Stimulated activated CD4-positive, alpha-beta T cell treated with anti-CD3 and anti-CD28 coated beads, Interleukin-15, amount 100 ng/mL, for 48 hours (primary cell): ENCODE results near the gene SLC2A8.

ENCODE experiments used
- DNase-seq, 2 donors: peaks; one replicate each; pipeline ENCODE4 v3.0.0-alpha.2; 2020; ENCODE audit warnings: low read depth in 2 of 2

The SLC2A8 gene

DNA sequence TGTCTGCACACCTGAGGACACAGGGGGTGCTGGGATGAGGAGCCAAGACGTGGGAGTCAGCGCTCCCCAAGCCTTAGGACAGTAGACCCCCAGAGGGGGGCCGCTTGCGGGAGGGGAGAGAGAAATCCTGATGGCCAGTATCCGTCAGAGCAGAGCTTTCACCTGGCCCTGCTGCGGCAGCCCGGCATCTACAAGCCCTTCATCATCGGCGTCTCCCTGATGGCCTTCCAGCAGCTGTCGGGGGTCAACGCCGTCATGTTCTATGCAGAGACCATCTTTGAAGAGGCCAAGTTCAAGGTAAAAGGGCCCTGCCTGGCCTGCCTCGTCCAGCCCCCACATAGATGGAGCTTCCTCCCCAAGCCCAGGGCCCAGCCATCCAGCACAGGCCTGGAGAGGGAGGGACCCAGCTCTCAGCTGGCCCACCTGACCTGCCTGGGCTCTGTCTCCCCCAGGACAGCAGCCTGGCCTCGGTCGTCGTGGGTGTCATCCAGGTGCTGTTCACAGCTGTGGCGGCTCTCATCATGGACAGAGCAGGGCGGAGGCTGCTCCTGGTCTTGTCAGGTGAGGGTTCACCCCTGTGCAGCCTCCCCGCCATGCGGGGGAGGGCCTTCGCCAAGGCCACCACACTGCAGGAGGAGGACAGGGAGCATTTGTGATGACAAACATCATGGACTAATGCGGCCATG, 6.7 kb downstream of the SLC2A8 start:
- no peak for DNase-seq

DNA sequence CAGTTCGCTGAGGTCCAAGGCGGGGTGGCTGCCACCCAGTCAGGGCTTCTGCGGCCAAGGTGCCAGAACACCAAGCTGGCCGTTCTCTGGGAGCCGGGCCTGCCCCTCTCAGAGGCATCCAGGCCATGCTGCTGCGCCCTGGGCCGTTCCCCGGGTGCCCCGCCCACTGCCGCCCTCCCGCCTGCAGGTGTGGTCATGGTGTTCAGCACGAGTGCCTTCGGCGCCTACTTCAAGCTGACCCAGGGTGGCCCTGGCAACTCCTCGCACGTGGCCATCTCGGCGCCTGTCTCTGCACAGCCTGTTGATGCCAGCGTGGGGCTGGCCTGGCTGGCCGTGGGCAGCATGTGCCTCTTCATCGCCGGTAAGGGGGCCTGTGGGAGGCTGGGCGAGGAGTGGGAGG, 7.7 kb downstream of the SLC2A8 start:
- no peak for DNase-seq

DNA sequence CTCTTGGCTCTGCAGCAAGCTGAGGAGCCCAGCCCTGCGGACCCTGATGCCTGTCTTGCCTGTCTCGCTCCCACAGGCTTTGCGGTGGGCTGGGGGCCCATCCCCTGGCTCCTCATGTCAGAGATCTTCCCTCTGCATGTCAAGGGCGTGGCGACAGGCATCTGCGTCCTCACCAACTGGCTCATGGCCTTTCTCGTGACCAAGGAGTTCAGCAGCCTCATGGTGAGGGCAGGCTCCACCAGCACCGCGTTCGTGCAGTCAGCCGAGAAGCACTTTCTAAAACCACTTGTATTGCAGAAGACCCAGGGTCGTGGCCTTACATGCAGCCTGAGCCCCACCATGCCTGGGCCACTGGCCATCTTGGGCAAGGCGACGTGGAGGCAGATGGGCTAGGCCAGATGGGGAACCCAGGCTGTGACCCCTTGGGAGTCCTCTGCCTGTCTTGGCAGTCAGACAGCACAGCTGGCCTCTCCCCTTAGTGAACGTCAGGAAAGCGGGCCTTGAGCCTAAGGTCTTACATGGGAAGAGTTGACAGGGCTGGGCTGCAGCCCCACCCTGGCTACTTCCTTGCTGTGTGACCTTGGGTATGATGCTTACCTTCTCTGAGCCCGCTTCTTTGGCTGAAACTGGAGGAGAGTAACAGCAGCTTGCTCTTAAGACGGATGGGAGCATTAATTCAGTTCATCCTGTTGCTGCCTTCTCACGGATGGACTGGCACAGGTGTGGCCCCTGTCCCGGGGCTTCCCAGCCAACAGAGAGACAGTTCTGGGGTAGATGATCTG, 8.6 kb downstream of the SLC2A8 start:
- no peak for DNase-seq

DNA sequence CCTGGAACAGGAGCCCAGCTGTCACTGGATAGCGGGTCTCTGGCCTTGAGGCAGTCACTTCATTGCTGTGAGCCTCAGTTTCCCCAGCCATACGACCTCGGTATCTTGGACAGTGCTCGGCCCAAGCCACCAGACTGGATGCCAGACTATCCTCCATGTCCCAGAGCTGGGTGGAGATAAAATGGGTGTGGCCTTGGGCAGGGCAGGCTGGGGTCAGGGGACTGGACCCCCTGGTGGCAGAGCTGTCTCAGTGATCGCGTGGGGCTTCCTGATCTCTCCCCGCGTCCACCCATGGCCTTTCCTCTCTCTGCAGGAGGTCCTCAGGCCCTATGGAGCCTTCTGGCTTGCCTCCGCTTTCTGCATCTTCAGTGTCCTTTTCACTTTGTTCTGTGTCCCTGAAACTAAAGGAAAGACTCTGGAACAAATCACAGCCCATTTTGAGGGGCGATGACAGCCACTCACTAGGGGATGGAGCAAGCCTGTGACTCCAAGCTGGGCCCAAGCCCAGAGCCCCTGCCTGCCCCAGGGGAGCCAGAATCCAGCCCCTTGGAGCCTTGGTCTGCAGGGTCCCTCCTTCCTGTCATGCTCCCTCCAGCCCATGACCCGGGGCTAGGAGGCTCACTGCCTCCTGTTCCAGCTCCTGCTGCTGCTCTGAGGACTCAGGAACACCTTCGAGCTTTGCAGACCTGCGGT, 10.0 kb downstream of the SLC2A8 start:
- DNase-seq: no peak

DNA sequence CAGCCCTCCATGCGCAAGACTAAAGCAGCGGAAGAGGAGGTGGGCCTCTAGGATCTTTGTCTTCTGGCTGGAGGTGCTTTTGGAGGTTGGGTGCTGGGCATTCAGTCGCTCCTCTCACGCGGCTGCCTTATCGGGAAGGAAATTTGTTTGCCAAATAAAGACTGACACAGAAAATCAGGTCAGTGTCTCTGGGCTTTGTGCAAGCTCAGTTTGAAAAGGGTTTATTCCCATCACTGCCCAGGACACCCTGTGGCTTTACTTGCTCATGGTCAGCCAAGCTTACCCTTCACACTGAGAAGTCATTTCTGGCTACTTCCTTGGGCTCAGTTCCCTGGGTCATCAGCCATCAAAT, 10.5 kb downstream of the SLC2A8 start:
- no peak for DNase-seq

DNA sequence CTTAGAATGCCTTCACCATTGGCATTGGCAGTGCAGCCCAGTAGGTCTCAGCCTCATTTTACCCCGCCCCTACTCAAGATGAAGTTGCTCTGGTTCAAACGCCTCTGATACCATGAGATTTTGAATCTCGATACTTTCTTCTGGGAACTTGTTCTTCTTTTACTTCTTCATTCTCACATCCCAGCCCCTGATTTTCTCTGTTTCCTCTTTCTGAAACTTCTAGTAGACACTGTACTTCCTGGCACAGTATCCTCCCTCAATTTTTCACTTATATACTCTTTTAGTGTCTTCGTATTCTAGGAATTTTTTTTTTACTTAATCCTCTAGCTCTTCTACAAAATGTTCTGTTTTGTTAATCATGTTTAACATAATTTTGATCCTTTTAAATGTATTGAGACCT, 14.2 kb downstream of the SLC2A8 start:
- DNase-seq: no peak

DNA sequence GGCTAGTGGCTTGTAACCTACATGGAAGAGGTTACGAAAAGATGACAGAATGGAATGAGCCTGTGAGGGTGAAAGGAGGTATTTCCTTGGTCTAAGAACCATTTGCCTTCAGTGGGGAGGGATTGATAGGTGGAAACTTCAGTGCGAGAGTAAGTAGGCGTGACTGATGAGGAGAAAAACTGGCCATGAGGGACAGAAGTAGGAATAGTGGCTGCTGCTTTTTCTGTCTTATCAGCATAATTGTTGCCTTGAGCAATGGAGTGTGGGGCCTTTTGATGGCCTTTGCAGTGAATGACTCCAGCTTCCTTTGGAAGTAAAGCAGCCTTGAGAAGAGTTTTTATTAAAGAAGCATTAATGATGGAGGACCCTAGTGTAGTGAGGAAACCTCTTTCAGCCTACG, 18.2 kb downstream of the SLC2A8 start:
- no peak for DNase-seq

DNA sequence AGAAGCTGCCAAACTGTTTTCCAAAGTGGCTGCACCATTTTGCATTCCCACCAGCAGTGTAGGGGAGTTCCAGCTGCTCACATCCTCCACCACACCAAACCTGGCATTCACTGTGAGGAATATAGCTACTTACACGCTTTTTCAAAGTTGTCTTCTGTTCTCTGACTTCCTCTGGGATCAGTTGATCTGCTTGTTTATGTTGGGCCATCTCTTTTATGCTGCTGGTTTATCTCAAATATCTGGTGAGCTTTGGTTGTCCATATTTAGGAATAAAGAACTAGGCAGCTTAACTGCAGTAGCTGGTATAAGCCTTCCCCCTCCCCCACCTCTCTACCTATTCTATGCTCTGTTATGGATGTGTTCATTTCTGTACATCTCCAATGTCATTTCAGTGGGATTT, 18.7 kb downstream of the SLC2A8 start:
- no peak for DNase-seq

DNA sequence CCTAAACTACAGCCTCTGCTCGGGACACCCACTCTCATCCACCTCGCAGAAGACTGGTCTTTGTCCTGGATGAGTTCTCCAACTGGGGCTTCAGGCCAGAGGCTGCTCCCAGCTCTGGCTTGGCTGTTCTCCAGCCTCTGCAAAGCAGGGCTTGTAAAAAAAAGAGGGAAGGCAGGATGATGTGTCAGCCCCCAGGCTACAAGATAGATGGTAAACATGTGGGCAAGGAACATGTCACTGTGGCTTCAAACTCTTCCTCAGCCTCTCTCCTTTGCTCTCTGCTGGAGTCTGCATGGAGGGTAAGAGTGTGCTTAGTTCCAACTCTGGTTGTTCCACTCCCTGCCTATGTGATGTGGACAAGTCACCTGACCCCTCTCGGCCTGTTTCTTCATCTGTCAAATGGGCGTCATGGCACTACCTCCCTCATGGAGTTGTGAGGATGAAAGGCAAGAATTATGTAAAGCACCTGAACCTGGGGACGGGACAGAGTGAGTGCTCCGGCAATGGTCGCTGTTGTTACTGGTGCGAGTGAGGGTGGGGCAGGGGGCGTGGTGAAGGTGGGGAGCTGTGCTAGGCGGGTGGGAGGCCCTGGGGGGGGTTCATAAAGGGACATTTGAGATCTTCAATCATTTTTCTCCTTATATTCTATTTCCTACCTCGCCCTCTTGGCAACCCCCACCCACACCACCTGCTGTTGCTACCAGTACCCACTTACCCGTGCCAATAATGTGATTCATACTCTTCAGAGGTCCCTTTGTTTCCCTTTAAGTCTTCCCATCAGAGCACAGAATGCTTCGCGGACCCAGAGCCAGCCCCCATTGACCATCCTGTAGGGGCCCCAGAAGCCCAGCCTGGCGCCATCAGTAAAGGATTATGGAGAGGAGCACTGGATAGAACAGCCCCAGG, 20.4 kb downstream of the SLC2A8 start:
- no peak for DNase-seq

DNA sequence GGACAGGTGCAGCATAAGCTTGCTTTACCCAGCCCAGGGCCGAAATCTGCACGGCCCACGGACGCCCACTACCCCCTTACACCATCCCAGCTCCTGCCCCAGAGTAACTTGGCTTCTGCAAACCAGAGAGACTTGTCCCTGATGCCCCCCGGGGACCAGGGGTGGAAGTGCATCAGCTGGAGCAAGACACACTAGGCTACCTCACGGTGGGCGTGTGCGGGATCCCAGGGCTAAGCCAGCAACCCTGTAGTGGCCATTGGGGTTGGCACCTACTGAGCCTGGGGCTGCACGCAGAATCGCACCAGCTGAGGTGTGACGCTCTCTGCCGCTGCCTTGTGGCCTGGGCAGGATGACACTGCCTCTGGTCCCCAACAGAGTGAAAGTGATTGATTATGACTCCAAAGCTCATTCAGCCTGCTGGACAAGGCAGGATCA, 21.1 kb downstream of the SLC2A8 start:
- DNase-seq: peak in 1 of 2 donors; percentile 22

DNA sequence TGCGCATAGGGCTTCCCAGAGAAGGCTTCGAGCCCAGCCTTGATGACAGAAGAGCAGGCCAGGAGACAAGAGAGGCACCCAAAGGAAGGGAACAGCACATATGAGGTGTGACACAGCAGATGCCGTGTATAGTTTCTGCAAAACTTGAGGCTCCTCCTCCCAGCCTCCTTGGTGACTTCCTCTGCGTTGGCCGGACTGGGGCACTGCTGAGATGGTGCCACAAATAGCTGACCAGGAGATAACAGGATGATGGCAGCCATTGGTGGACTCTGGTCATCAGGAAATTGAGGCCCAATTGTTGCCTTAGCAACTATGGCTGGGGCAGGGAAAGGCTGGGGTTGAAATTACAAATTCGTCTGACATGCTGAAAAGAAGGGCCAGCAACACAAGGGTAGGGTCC, 22.4 kb downstream of the SLC2A8 start:
- no peak for DNase-seq

DNA sequence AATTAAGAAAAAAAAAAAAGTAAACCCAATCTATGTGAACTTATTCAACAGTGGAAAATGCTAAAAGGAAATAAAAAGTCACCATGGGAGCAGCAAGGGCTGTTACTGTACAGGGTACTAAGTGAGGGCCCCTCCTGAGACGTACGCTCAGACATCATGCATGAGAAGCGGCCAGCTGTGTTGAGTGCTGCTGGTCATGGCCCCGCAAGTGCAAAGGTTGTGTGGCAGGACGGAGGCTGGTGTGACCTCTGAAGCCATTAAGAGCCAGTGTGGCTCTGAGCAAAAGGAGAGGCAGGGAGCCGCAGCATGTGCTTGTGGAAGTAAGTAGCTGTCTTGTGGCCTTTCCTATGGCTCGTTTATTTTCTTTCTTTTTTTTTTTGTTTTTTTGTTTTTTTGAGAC, 24.1 kb downstream of the SLC2A8 start:
- no peak for DNase-seq

DNA sequence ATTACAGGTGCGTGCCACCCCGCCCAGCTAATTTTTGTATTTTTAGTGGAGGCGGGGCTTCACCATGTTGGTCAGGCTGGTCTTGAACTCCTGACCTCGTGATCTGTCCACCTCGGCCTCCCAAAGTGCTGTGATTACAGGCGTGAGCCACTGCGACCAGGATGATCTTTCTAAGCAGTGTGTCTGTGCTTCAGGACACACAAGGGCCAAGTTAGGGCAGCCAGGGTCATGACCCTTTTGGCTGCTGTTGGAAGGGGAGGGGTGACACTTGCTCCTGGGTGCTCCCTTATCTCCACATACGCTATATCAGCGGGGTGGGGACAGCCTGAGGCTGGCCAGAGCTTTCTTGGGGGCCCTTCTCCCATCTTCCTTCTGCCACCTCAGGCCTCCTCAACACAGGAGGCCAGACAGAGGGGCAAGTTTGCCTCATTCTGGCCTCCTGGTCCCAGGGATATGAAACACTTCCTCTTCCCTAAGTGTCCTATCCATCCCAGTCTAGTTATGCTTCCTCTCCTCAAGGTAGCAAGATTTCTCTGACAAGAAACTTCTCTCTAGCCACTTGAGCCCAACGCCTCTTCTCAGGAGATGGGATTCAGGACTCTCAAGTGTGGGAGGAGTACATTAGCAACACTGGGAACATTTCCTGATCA, 25.3 kb downstream of the SLC2A8 start:
- DNase-seq: no peak

DNA sequence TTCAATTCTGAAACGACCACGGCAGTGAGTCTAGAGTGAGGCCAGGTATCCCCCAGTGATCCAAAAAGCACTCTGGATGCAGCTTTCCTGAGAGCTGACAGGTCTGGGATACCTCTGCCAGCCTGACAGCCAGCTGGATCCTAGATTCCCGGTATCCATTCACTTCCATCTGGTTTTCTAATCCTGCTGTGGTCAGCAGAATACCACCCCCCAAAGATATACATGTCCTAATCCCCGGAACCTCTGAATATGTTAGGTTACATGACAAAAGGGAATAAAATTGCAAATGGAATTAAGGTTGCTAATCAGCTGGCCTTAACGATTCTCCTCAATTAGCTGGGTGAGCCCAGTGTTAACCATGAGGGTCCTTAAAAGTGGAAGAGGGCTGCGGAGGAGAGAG, 25.8 kb downstream of the SLC2A8 start:
- DNase-seq: no peak

DNA sequence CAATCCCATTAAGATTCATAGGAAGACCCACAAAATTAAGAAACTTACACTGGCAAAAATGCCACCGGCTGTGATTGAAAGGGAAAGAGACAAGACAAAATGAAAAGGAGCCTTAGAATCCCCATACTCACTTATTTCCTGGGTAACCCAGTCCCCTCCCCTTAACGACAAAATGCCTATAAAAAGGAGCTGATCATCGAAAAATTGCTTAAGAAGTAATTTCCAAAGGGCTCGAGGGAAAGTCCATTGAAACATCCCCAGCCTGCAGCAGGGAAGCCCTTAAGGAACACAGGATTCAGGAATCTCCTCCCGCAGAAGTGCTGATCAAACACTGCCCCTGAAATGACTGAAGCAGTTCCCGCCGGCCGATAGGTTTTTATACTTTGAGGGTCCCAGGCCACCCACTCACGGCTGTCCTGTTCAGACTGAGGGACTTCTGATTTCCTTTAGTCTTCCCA, 26.5 kb downstream of the SLC2A8 start:
- DNase-seq: no peak

DNA sequence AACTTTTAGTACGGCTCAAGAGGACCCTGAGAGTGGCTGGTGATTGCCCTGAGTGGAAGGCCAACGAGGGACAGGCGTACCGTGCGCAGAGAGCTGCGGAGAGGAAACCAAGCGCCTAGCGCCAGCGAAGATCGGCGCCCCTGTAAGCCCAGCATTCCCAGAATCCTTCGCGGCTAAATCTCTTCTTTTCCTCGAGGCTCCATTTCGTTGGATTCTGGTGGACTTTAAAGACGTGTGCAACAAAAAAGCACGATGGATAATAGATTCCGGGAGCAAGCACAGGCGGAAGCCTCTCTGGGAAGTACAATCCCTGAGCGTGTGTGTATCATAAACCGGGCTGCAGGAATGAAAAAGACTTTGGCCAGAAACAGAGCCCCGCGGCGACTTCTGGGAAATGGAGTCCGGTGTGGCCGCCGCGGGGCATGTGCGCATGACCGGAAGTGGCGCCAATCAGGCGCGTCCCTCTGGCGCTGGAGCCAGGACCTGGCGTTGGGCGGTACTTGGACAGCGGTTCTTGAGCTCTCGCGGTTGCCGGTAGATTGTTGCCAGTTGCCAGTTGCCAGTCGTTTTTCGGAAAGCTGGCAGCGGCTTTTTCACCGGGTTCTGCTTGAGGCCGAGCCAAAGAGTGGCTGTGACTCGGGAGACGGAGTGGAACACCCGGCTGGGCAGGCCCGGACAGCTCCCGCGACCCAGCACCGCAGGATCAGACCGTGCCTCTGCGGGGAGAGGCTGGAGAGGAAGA, 27.1 kb downstream of the SLC2A8 start, which contains the start of gene ZNF79:
Gene ZNF79, plus strand, starts transcription at position 449 of the 742 bp plus-strand sequence. CDS start 406 bp downstream, outside the sequence.
- DNase-seq: peak; percentile 86 to 87

DNA sequence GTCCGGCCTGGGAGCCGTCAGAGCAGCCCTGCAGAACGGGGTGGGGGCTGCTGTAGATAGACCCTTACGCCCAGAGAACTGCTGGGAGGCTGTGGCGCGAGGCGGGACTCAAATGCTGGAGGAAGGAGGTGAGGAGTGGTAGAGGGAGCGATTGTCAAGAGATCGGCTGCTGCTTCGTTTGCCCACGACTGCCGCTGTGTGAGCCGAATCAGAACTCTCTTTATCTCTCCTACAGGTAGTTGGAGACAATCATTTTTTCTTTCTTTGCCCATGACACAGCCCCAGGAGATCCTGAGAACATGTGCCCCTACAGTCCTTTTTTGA, 27.7 kb downstream of the SLC2A8 start:
- DNase-seq: peak in 1 of 2 donors; percentile 20

DNA sequence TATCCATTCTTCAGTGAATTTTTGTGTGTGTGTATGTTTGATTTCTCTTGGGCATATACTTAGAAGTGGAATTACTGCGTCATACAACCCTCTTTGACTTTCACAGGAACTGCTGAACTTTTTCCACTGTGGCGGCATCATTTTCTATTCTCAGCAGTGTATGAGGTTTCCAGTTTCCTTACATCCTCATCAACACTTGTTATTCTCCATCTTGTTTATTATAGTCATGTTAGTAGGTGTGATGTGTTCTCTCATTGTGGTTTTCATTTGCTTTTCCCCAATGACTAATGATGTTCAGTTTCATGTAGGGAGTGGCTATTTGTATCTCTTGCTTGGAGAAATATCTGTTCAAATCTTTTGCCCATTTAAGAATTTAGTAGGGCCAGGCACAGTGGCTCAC, 29.8 kb downstream of the SLC2A8 start:
- peak in 1 of 2 donors; percentile 45 for DNase-seq

DNA sequence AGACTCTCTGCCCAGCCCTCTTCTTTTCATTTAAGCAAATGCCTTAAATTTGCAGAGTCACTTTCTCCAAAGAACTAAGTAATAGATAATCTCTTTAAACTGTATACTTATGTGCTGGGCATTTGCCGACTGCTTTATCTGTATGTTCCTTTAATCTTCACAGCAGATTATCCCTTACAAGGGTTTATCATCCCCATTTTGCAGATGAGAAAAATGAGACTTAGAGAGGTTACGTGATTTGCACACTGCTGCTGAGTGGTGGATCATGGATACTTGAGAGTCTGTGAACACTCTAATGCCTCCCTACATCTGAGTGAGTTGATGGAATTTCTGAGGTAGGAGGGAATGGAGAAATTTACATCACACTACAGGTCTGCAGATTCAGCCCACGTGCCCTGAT, 31.4 kb downstream of the SLC2A8 start:
- DNase-seq: no peak

DNA sequence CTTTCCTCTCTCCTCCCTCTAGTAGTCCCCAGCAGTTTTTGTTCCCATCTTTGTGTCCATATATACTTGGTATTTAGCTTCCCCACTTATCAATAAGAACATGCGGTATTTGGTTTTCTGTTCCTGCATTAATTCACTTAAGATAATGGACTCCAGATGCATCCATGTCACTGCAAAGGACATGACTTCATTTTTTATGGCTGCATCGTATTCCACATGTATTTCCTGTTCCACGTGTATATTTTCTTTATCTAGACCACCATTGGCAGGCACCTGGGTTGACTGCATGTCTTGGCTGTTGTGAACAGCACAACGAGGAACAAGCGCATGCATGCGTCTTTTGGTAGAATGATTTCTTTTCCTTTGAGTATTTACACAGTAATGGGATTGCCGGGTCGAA, 33.4 kb downstream of the SLC2A8 start:
- DNase-seq: no peak
